Tibial nerve (tissue), 4 donors: ENCODE results near the gene MC3R. TPM values are rescaled to one million over a fixed set of nuclear protein-coding genes. Genes with fewer than 3 reads are reported as not detected.

Experiments
- DNase-seq, 2 donors: peaks; one replicate each; pipeline ENCODE4 v3.0.0-alpha.2; 2019; ENCODE audit warnings: low spot score in 2 of 2
- H3K27ac ChIP-seq, 4 donors: fragments of 200-600 bp; sonication (generic) in 3 of 4; one replicate each; pipeline ENCODE4 v1.5.1; 2017 to 2019; ENCODE audit warnings: mild to moderate bottlenecking in 1 of 4
- H3K27me3 ChIP-seq, 2 donors: fragments of 200-600 bp; sonication (generic) in 1 of 2; one replicate each; pipeline versions ENCODE4 v1.5.1 to v1.6.0; 2017 to 2019
- H3K36me3 ChIP-seq, 3 donors: fragments of 200-600 bp; sonication (generic); one replicate each; pipeline ENCODE4 v1.5.1; 2018 to 2019
- H3K4me1 ChIP-seq, 4 donors: fragments of 200-600 bp; sonication (generic) in 3 of 4; one replicate each; pipeline ENCODE4 v1.5.1; 2017 to 2019
- H3K4me3 ChIP-seq, 4 donors: fragments of 200-600 bp; sonication (generic) in 3 of 4; one replicate each; pipeline ENCODE4 v1.5.1; 2017 to 2019; ENCODE audit warnings: mild to moderate bottlenecking in 1 of 4, moderate library complexity in 1 of 4
- H3K9me3 ChIP-seq, 4 donors: fragments of 200-600 bp; sonication (generic) in 3 of 4; one replicate each; pipeline ENCODE4 v1.5.1; 2017 to 2019
- CTCF ChIP-seq, 5 experiments: fragments of 200-600 bp in 3 of 5; fragments of 450-650 bp in 2 of 5; sonication (generic) in 3 of 5; IDR thresholded peaks; one replicate each; pipeline ENCODE4 v1.5.1; 2016 to 2019; ENCODE audit warnings: antibody characterized with exemption in 5 of 5, mild to moderate bottlenecking in 3 of 5, moderate library complexity in 2 of 5
- EP300 ChIP-seq, 2 donors: sonication (generic); formaldehyde crosslinking; IDR thresholded peaks; one replicate each; pipeline ENCODE4 v1.6.1; 2017; ENCODE audit warnings: antibody characterized with exemption in 2 of 2, mild to moderate bottlenecking in 1 of 2
- POLR2A ChIP-seq, 2 donors: fragments of 450-650 bp; IDR thresholded peaks; one replicate each; pipeline ENCODE4 v1.6.1; 2017; ENCODE audit warnings: antibody characterized with exemption in 2 of 2, mild to moderate bottlenecking in 2 of 2, moderate library complexity in 2 of 2
- WGBS, 2 donors: methylation state at CpG; one replicate each; pipeline ENCODE4 v1.1.5; 2018; 5-methylcytosine and 5-hydroxymethylcytosine counted together
- total RNA-seq, 4 donors: library from RNA; depleted of rRNA; stranded (reverse); fragments of >200 nt; gene quantifications; one replicate each; pipeline ENCODE4 v1.1.0, GENCODE V29; 2016

MC3R gene
- total RNA-seq, 4 donors from 2014 or later, result not detected

- no peak overlapping the region for H3K27ac ChIP-seq
- TF ChIP-seq POLR2A (IDR thresholded peaks at IDR 0.05) (no peak), EP300 (IDR thresholded peaks at IDR 0.05) (no peak)
- WGBS, 2 donors, result 71 to 75% methylated on average over 7 of the region's 7 CpGs
- DNase-seq, result no peak
- H3K36me3 ChIP-seq, result no peaks in the 10 kb centered on the region
- H3K4me3 ChIP-seq, result no peak overlapping the region
- H3K9me3 ChIP-seq, result peaks cover 0 to 14% (median 0%) of the 10 kb centered on the region in 4 donors
- H3K4me1 ChIP-seq, result no peaks in the 10 kb centered on the region
- H3K27me3 ChIP-seq, result no peaks in the 10 kb centered on the region
These were observed 25.2 kb upstream of the MC3R start for GRCh38 chr20:56223352-56223751.

DNA sequence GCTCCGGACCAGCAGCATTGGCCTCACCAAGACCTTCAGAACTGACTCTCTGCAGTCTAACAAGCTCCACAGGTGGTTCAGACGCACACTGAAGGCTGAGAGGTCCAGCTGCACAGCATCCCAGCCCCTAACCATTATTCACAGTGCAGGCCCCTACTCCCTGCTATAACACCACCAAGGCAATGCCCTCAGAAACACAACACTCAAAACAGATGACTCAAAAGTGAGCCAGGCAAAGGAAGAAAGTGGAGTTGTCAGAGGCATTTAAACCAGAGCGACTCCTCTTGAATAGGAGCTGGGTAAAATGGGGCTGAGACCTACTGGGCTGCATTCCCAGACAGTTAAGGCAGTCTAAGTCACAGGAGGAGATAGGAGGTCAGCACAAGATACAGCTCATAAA lies 20.5 kb upstream of the MC3R start:
- no peak for TF ChIP-seq POLR2A (IDR thresholded peaks at IDR 0.05)
- TF ChIP-seq CTCF (IDR thresholded peaks at IDR 0.05), result no peak
- TF ChIP-seq EP300 (IDR thresholded peaks at IDR 0.05), result no peak
- WGBS, 2 donors, result 75 to 82% methylated on average over 3 of the region's 3 CpGs
- Histone ChIP-seq H3K9me3 (no peaks in the 10 kb centered on the region), H3K4me3 (no peak overlapping the region), H3K4me1 (no peaks in the 10 kb centered on the region), H3K27me3 (no peaks in the 10 kb centered on the region), H3K36me3 (no peaks in the 10 kb centered on the region), H3K27ac (no peak overlapping the region)
- DNase-seq, result no peak

- Histone ChIP-seq H3K9me3 (peaks cover 0 to 9% (median 0%) of the 10 kb centered on the region in 4 donors), H3K27me3 (no peaks in the 10 kb centered on the region), H3K36me3 (no peaks in the 10 kb centered on the region), H3K27ac (no peak overlapping the region), H3K4me3 (no peak overlapping the region), H3K4me1 (no peaks in the 10 kb centered on the region)
- no peak for DNase-seq
- TF ChIP-seq CTCF (IDR thresholded peaks at IDR 0.05) (no peak), POLR2A (IDR thresholded peaks at IDR 0.05) (no peak)
These were observed 18.7 kb upstream of the MC3R start for GRCh38 chr20:56229812-56230211.

GRCh38 chr20:56234110-56234509 lies 14.4 kb upstream of the MC3R start:
- Histone ChIP-seq H3K27me3 (no peaks in the 10 kb centered on the region), H3K36me3 (no peaks in the 10 kb centered on the region), H3K27ac (no peak overlapping the region), H3K4me1 (no peaks in the 10 kb centered on the region), H3K4me3 (no peak overlapping the region), H3K9me3 (peaks cover 0 to 24% (median 0%) of the 10 kb centered on the region in 4 donors)
- no peak for DNase-seq
- TF ChIP-seq POLR2A (IDR thresholded peaks at IDR 0.05) (no peak), EP300 (IDR thresholded peaks at IDR 0.05) (no peak), CTCF (IDR thresholded peaks at IDR 0.05) (no peak)
- WGBS, 2 donors, result 91 to 92% methylated on average over 3 of the region's 3 CpGs

DNA sequence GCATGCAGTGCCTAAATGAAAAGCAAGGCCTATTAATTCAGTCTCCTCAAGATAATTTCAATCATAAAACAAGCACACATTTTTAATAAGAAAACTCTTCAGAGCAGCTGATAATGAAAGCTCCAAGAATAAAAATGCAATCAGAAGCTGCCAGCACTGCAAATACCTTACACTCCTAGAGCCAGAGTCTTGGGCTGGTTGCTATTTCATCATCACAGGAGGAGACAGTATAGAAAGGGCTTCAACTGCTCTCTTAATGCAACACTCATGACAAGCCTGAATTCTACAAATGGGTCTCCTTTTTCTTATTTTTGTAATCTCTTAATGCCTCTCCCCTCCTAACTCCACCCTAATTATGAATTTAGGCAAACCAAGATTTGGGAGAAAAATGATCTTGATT lies 11.2 kb upstream of the MC3R start:
- Histone ChIP-seq H3K4me3 (no peak overlapping the region), H3K27me3 (no peaks in the 10 kb centered on the region), H3K4me1 (no peaks in the 10 kb centered on the region), H3K9me3 (peaks cover 0 to 28% (median 0%) of the 10 kb centered on the region in 4 donors), H3K27ac (no peak overlapping the region), H3K36me3 (no peaks in the 10 kb centered on the region)
- no peak for TF ChIP-seq EP300 (IDR thresholded peaks at IDR 0.05)
- no peak for TF ChIP-seq POLR2A (IDR thresholded peaks at IDR 0.05)
- TF ChIP-seq CTCF (IDR thresholded peaks at IDR 0.05), result no peak
- no peak for DNase-seq

GRCh38 chr20:56244259-56244658 lies 4.3 kb upstream of the MC3R start:
- TF ChIP-seq POLR2A (IDR thresholded peaks at IDR 0.05), result no peak
- no peak for TF ChIP-seq CTCF (IDR thresholded peaks at IDR 0.05)
- no peak for TF ChIP-seq EP300 (IDR thresholded peaks at IDR 0.05)
- Histone ChIP-seq H3K27ac (no peak overlapping the region), H3K9me3 (peaks cover 0 to 4% (median 0%) of the 10 kb centered on the region in 4 donors), H3K27me3 (peaks cover 0 to 3% of the 10 kb centered on the region in 2 donors), H3K36me3 (no peaks in the 10 kb centered on the region), H3K4me3 (no peak overlapping the region), H3K4me1 (no peaks in the 10 kb centered on the region)
- no peak for DNase-seq
- 30 to 33% methylated on average over 6 of the region's 6 CpGs for WGBS, 2 donors
